GM12878 (cell line): ENCODE data around the gene COX6A1. TPM values are rescaled to one million over a fixed set of nuclear protein-coding genes. Genes with fewer than 3 reads are reported as not detected.

Source experiments
- ATAC-seq: fragments of 200-7000 bp; cut with Tn5 transposase; 3 replicates; pipeline ENCODE4 v1.9.1; 2020; ENCODE audit warnings: mild to moderate bottlenecking, moderate library complexity
- BruUV-seq: library from RNA; stranded (reverse); fragments of 400-500 nt; replicated peaks from 2 replicates; lab custom pipeline; 2021; lab: Mats Ljungman, UMichigan
- CTCF ChIA-PET: fragments of 300-600 bp; sonication (Branson Sonifier 250); formaldehyde crosslinking; extraction: SDS; loops from one replicate; lab custom pipeline; 2021; ENCODE audit warnings: inconsistent platforms; lab: Yijun Ruan, JAX
- POLR2A ChIA-PET: fragments of 350-600 bp; formaldehyde crosslinking; extraction: SDS; loops from one replicate; lab custom pipeline; 2021; ENCODE audit warnings: inconsistent platforms; lab: Charles Lee
- RAD21 ChIA-PET: fragments of 300-600 bp; sonication (Branson Sonifier 250); formaldehyde crosslinking; loops from one replicate; lab custom pipeline; 2023; ENCODE audit warnings: antibody characterized with exemption; ENCODE audit not compliant: unreplicated experiment; lab: Charles Lee
- SMC1A ChIA-PET: fragments of 300-600 bp; sonication (Branson Sonifier 250); formaldehyde crosslinking; loops from one replicate; lab custom pipeline; 2023; ENCODE audit not compliant: unreplicated experiment, uncharacterized antibody; lab: Charles Lee
- DNase-seq: peaks from one replicate; pipeline ENCODE4 v3.0.0-alpha.2; 2011; ENCODE audit warnings: low read depth, low spot score
- FAIRE-seq: peaks from 3 replicates; lab custom pipeline; 2011; peaks lifted over from hg19 to GRCh38; lab: Jason Lieb, UNC
- H2AFZ ChIP-seq: 2 replicates; pipeline ENCODE4 v1.6.0; 2011; ENCODE audit warnings: low read depth, low read length, control low read depth; ENCODE audit not compliant: control insufficient read depth
- H3K27ac ChIP-seq: 2 replicates; pipeline ENCODE4 v1.5.1; 2011; ENCODE audit warnings: control low read depth; ENCODE audit not compliant: control insufficient read depth, insufficient read depth
- H3K27me3 ChIP-seq, 2 experiments: replicated peaks in 1 of 2; 2 replicates each; pipeline versions ENCODE4 v1.6.0 to v1.6.1; 2011; ENCODE audit warnings: low read length in 1 of 2; ENCODE audit not compliant: control insufficient read depth in 2 of 2, insufficient read depth in 2 of 2
- H3K36me3 ChIP-seq, 2 experiments: 2 replicates each; pipeline ENCODE4 v1.5.1; 2011; ENCODE audit warnings: low read length in 1 of 2; ENCODE audit not compliant: control insufficient read depth in 2 of 2, insufficient read depth in 2 of 2
- H3K4me1 ChIP-seq: 2 replicates; pipeline ENCODE4 v1.6.1; 2011; ENCODE audit warnings: mild to moderate bottlenecking, low read length, moderate library complexity, mixed read lengths; ENCODE audit not compliant: control insufficient read depth, insufficient read depth
- H3K4me2 ChIP-seq: 2 replicates; pipeline ENCODE4 v1.6.0; 2011; ENCODE audit warnings: control low read depth; ENCODE audit not compliant: control insufficient read depth, insufficient read depth
- H3K4me3 ChIP-seq: fragments of 200-600 bp; sonication (generic); 2 replicates; pipeline ENCODE4 v1.5.1; 2016
- H3K79me2 ChIP-seq: 2 replicates; pipeline ENCODE4 v1.6.0; 2011; ENCODE audit warnings: low read length; ENCODE audit not compliant: control insufficient read depth, insufficient read depth
- H3K9ac ChIP-seq: 2 replicates; pipeline ENCODE4 v1.8.0; 2011; ENCODE audit warnings: low read length, control low read depth, mixed read lengths; ENCODE audit not compliant: control insufficient read depth, insufficient read depth
- H3K9me3 ChIP-seq: replicated peaks from 3 replicates; pipeline ENCODE4 v1.5.1; 2011; ENCODE audit warnings: mild to moderate bottlenecking, low read length; ENCODE audit not compliant: control insufficient read depth, insufficient read depth
- H4K20me1 ChIP-seq: 2 replicates; pipeline ENCODE4 v1.6.0; 2011; ENCODE audit not compliant: control insufficient read depth, insufficient read depth
- ZBED1 ChIP-seq: IDR thresholded peaks from 2 replicates; pipeline ENCODE4 v1.6.1; 2016; ENCODE audit warnings: borderline replicate concordance
- ZBTB40 ChIP-seq: fragments of 450-650 bp; IDR thresholded peaks from 2 replicates; pipeline ENCODE4 v1.6.1; 2016; ENCODE audit warnings: mild to moderate bottlenecking, moderate library complexity, borderline replicate concordance
- WGBS: methylation state at CpG from one replicate; pipeline ENCODE4 v1.1.6; 2016; ENCODE audit warnings: low lambda C conversion rate; ENCODE audit not compliant: insufficient replicate concordance, insufficient coverage; ENCODE audit errors: missing lambda C conversion rate; 5-methylcytosine and 5-hydroxymethylcytosine counted together
- in situ Hi-C: fragments of 300-500 bp; cut with MboI; formaldehyde crosslinking; loops from 9 replicates; pipeline ENCODE4 v1.14.3; 2018; ENCODE audit warnings: mixed read lengths
- intact Hi-C: fragments of 100-400 bp; cut with micrococcal nuclease; formaldehyde crosslinking; loops from one replicate; pipeline ENCODE4 v1.14.2; 2022; ENCODE audit not compliant: unreplicated experiment
- polyA plus RNA-seq, 11 experiments: library from polyadenylated mRNA; depleted of rRNA in 4 of 11; unstranded in 6 of 11; stranded (reverse) in 5 of 11; fragments of >200 nt; fragmentation: Nextera tagmentation in 4 of 11; fragmentation: Illumina TruSeq in 1 of 11; extraction: Ambion mirVana in 4 of 11; extraction: Trizol in 1 of 11; gene quantifications; 1 replicate in 1 of 11; 2 replicates in 10 of 11; pipeline versions ENCODE4 v1.2.1 to v1.2.3, GENCODE V29; 2011 to 2016; ENCODE audit warnings: inconsistent platforms in 2 of 11, missing spikeins in 2 of 11, low read depth in 1 of 11
- total RNA-seq, 4 experiments: library from RNA; depleted of rRNA in 3 of 4; stranded (reverse); fragments of >200 nt in 3 of 4; fragmentation: Illumina TruSeq in 1 of 4; extraction: Trizol in 1 of 4; gene quantifications; 2 replicates each; pipeline versions ENCODE4 v1.2.1 to v1.2.3, GENCODE V29; 2013 to 2021

Gene COX6A1
- total and polyA plus RNA-seq, 10 of the 15 experiments (the other 5 are each of a cell fraction or from before 2014, with no cell fraction given): 408 to 2,723 (median 1,019) TPM

- Histone ChIP-seq H4K20me1 (peaks cover 6% of the 10 kb centered on the region; the same call in 1 of the 2 replicates), H3K9me3 (no peaks in the 10 kb centered on the region), H3K27me3 (no peaks in the 10 kb centered on the region), H3K4me1 (peaks cover 5% of the 10 kb centered on the region), H3K79me2 (peaks cover 17% of the 10 kb centered on the region), H3K36me3 (peaks cover 29 to 55% of the 10 kb centered on the region in 2 experiments), H3K4me2 (no peak overlapping the region), H3K4me3 (no peak overlapping the region), H2AFZ (no peak overlapping the region), H3K27ac (no peak overlapping the region), H3K9ac (no peak overlapping the region)
- TSS peak; percentile 1 for BruUV-seq
- intact Hi-C loops (no loop called here), in situ Hi-C loops (no loop called here)
- TF ChIP-seq ZBTB40 (no peak), ZBED1 (0 out of 2 replicates have a peak, but pooled peaks have one; percentile 4)
- ATAC-seq (no peak), DNase-seq (no peak), FAIRE-seq (no peak)
- ChIA-PET POLR2A (interaction anchor here (1.1 to 1.6 kb wide), 2 partner anchors 12 to 24 kb away, joined by 4 read pairs; partner anchors contain the start of gene COX6A1), SMC1A (interaction anchor here (1.0 to 2.6 kb wide), 2 partner anchors 10 to 16 kb away, joined by 3 to 10 read pairs; partner anchors contain the start of genes GATC and TRIAP1), RAD21 (interaction anchor here (1.6 kb wide), 1 partner anchor 35 kb away, joined by 5 read pairs; no protein-coding TSS in a partner anchor), CTCF (interaction anchor here (1.1 kb wide), 1 partner anchor 10 kb away, joined by 3 read pairs; no protein-coding TSS in a partner anchor)
- WGBS: 97% methylated on average over 3 of the region's 3 CpGs
Observed at GRCh38 chr12:120462099-120462640, 24.3 kb downstream of the COX6A1 start.
